Measurements from ENCODE around the gene THSD1.
"Not testable (repeated sequence)": the region's sequence is repeated elsewhere in the genome, so short reads cannot be mapped to it uniquely, and the experiment has no call there.

DNA sequence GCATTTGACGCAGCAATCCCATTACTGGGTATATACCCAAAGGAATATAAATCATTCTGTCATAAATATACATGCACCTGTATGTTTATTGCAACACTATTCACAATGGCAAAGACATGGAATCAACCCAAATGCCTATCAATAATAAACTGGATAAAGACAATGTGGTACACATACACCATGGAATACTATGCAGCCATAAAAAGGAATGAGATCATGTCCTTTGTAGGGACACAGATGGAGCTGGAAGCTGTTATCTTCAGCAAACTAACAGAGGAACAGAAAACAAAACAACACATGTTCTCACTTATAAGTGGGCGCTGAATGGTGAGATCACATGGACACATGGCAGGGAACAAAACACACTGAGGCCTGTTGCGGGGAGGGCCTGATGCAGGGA is 63.8 kb downstream of the THSD1 start:
- TF ChIP-seq, protein P1, sequence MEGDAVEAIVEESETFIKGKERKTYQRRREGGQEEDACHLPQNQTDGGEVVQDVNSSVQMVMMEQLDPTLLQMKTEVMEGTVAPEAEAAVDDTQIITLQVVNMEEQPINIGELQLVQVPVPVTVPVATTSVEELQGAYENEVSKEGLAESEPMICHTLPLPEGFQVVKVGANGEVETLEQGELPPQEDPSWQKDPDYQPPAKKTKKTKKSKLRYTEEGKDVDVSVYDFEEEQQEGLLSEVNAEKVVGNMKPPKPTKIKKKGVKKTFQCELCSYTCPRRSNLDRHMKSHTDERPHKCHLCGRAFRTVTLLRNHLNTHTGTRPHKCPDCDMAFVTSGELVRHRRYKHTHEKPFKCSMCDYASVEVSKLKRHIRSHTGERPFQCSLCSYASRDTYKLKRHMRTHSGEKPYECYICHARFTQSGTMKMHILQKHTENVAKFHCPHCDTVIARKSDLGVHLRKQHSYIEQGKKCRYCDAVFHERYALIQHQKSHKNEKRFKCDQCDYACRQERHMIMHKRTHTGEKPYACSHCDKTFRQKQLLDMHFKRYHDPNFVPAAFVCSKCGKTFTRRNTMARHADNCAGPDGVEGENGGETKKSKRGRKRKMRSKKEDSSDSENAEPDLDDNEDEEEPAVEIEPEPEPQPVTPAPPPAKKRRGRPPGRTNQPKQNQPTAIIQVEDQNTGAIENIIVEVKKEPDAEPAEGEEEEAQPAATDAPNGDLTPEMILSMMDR (IDR thresholded peaks at IDR 0.05 in 4 of 5, conservative IDR thresholded peaks at IDR 0.05 in 1 of 5), result not testable (repeated sequence)
- TF ChIP-seq POLR2A (IDR thresholded peaks at IDR 0.05), result not testable (repeated sequence)
